ENCODE results near the gene PTPRN2.
"Not testable (repeated sequence)": the region's sequence is repeated elsewhere in the genome, so short reads cannot be mapped to it uniquely, and the experiment has no call there.

Gene PTPRN2

GRCh38 chr7:158310924-158311666 lies 276.5 kb downstream of the PTPRN2 start:
- TF ChIP-seq CTCF (IDR thresholded peaks at IDR 0.05), result no peak
- no peak for TF ChIP-seq ZFX (IDR thresholded peaks at IDR 0.05; ENCODE audit: borderline replicate concordance)
- H3K27ac ChIP-seq, result no peak overlapping the region

GRCh38 chr7:158309868-158310763 lies 277.5 kb downstream of the PTPRN2 start:
- TF ChIP-seq CTCF (IDR thresholded peaks at IDR 0.05) (no peak), ZFX (IDR thresholded peaks at IDR 0.05; ENCODE audit: borderline replicate concordance) (no peak)
- no peak overlapping the region for H3K27ac ChIP-seq

- no peak for TF ChIP-seq ZFX (IDR thresholded peaks at IDR 0.05; ENCODE audit: borderline replicate concordance)
- no peak for TF ChIP-seq CTCF (IDR thresholded peaks at IDR 0.05)
- no peak overlapping the region for H3K27ac ChIP-seq
Observed at GRCh38 chr7:158308001-158308400, 279.6 kb downstream of the PTPRN2 start.

GRCh38 chr7:158304072-158304471 lies 283.6 kb downstream of the PTPRN2 start:
- not testable (repeated sequence) for H3K27ac ChIP-seq

- no peak for TF ChIP-seq ZFX (IDR thresholded peaks at IDR 0.05; ENCODE audit: borderline replicate concordance)
- no peak for TF ChIP-seq CTCF (IDR thresholded peaks at IDR 0.05)
- no peak overlapping the region for H3K27ac ChIP-seq
Observed at GRCh38 chr7:158303121-158303520, 284.5 kb downstream of the PTPRN2 start.

GRCh38 chr7:158302274-158303070 lies 285.2 kb downstream of the PTPRN2 start:
- TF ChIP-seq ZFX (IDR thresholded peaks at IDR 0.05; ENCODE audit: borderline replicate concordance) (no peak), CTCF (IDR thresholded peaks at IDR 0.05) (no peak)
- H3K27ac ChIP-seq, result no peak overlapping the region

- H3K27ac ChIP-seq, result no peak overlapping the region
- TF ChIP-seq CTCF (IDR thresholded peaks at IDR 0.05) (no peak), ZFX (IDR thresholded peaks at IDR 0.05; ENCODE audit: borderline replicate concordance) (no peak)
Observed at GRCh38 chr7:158301207-158301606, 286.4 kb downstream of the PTPRN2 start.
